ENCODE data around the gene RHBDF2. TPM values are rescaled to one million over a fixed set of nuclear protein-coding genes. Genes with fewer than 3 reads are reported as not detected.

The RHBDF2 gene
- total RNA-seq, 1 donor from 2014 or later, result 97.1 TPM

DNA sequence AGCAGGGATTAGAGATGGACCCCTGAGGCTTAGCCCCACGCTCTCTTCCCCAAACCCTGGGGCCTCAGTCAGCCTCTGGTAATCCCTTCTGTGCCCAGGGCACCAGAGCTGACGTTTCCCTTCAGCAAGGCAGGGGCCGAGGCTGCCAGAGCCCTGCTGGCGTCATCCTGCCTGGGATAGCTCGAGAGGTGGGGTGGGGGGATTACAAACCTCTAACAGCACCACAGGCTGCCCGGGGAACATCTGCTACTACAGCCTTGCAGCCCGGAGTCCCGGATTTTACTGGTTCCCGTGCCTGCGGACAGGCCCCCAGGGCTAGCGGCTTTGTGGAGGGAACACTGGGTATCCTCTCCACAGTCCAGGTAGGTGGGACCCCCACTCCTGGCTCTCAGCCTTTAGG lies 33.9 kb downstream of the RHBDF2 start, which contains the start of gene AANAT:
TSS of gene AANAT (plus strand) at position 238 of the 400 bp plus-strand sequence. CDS start 1,144 bp downstream, outside the sequence.
- intact Hi-C loops (cut with micrococcal nuclease), result no loop called here

- intact Hi-C loops (cut with micrococcal nuclease), result loop anchor here (1.0 kb wide), 6 partner anchors 13 to 158 kb away; partner anchors contain the start of genes RHBDF2 and UBE2O
These were observed 34.5 kb downstream of the RHBDF2 start for GRCh38 chr17:76466775-76467130.

DNA sequence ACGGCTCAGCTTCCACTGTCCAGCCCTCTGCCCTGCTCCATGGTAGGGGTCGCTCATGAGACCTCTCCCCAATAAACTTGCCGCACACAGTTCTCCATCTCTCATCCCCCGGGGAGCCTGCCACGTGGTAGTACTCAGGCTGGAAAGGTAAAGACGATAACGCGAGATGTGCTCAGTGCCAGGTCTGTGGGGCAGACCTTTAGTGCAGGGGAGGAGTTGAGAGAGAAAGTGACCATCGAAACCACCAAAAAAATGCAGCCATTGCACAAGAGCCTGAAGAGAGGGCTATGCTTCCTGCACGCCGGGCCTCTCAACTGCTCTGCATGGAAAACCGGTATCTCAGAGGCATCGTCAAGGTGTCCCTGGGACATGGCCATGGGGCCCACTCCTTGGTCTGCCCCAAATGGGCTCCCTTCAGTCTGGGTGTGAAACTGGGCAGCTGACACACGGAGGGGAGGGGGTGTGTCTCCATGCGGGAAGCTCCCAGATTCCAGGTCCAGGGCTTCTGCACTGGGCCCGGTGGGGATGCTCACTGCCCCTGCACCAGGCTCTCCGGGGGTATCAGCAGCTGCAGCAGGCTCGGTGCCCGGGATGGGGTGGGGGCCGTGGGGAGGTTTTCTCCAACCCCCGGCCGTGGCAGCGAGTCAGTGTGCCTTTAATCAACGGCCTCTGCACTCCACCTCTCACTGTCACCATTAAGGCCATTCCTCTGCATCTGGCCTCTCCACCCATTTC lies 38.5 kb downstream of the RHBDF2 start:
- intact Hi-C loops (cut with micrococcal nuclease), result no loop called here

GRCh38 chr17:76461765-76462555 lies 39.3 kb downstream of the RHBDF2 start:
- intact Hi-C loops (cut with micrococcal nuclease), result no loop called here

GRCh38 chr17:76459674-76460073 lies 41.5 kb downstream of the RHBDF2 start:
- intact Hi-C loops (cut with micrococcal nuclease), result loop anchor here (1.0 kb wide), 1 partner anchor 47 kb away; no protein-coding TSS in a partner anchor

DNA sequence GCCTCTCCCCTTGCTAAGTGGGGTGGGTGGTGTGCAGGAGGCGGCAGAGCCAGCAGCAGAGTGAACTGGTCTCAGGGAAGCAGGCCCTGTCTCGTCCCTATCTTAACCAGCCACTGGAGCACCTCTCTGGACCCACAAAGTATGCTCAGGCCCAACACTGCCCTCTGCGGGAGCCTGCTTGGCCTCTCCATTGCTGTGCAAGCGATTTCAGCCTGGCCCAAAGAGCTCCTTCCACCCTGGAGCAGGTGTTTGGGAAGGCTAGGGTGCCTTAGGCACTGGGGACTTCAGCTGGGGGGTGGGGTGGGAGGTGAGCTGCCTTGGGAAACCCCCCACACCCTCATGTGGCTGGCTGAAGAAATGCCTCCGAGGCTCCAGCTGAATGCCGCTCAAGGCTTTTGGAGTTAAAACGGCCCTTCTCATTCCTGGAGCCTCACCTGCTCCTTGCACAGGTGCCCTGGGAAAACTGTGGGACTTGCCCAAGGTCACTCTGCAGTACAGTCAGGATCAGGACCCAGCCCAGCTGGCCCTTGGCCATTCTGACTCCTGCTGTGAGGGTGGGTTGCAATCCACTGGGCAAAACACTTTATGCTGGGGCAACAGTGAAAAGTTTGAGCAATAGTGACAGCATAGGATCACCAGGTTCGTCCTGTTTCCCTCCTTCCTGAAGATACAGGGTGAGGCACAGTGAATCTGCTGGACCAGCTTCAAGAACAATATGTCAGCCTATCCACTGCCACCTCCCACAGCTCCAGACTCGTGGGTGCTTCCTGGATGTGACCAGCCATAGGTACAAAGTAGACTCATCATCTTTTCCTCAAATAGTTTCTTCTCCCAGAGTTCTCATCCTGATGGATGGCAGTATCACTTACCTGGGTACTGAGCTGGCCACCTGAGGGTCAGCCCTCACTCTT lies 42.4 kb downstream of the RHBDF2 start:
- intact Hi-C loops (cut with micrococcal nuclease), result loop anchor here (1.0 kb wide), 1 partner anchor 51 kb away; no protein-coding TSS in a partner anchor

DNA sequence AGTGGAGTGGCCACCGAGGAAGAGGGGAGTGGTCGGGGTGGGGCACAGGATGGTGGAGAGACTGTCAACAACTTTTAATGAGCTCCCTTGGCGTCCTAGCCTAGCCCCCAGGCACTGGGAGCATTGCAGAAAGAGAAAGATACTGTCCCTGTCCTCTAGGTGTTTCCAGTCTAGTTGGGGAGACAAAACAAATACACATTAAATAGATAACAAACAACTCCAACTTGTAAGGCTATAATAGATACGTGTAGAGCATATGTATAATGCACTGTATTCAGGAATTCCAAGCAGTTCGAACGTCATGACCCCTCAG lies 47.8 kb downstream of the RHBDF2 start:
- intact Hi-C loops (cut with micrococcal nuclease), result loop anchor here (1.0 to 2.0 kb wide), 10 partner anchors 13 to 598 kb away; partner anchors contain the start of genes ACOX1, JMJD6, METTL23 and RHBDF2

DNA sequence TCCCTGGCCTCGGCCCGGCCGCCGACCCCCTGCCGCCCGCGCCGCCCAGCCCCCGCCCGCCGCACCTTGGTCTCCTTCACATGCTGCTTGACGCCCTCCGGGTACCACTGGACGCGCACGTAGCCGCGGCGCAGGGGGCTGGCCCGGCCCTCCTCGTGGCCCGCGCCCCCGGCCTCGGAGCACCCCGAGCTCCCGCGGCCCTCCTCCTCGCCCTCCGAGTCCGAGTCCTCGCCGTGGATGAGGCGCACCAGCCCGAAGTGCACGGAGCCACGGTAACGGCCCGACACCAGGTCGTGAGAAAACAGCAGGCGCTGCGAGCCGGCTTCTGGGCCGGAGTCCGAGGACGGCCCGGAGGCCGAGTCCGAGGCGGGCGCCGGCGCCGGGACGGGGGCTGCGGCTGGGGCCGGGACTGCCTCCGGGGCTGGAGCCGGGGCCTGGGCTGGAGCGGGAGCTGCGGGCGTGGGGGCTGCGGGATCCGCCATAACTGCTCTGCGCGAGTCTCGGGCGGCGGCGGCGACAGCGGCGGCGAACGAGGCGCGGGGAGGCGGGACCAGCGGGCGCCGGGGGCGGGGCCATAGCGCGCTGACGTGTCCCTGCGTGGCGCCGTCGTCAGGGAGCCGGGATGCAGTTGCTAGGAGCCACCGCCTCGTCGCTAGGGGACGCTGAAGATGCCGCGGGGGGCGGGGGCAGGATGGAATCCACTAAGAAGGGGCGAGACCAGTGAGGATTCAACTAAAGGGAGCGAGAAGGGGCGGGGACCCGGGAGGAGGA lies 48.4 kb downstream of the RHBDF2 start, which contains the start of gene UBE2O:
TSS of gene UBE2O (minus strand) at position 493 of the 771 bp plus-strand sequence. CDS start at position 482, 11 bp downstream.
- intact Hi-C loops (cut with micrococcal nuclease), result loop anchor here (1.0 to 2.0 kb wide), 10 partner anchors 13 to 598 kb away; partner anchors contain the start of genes ACOX1, JMJD6, METTL23 and RHBDF2

GRCh38 chr17:76452127-76452659 lies 49.0 kb downstream of the RHBDF2 start:
- intact Hi-C loops (cut with micrococcal nuclease), result loop anchor here (2.0 kb wide), 3 partner anchors 67 to 275 kb away; partner anchors contain the start of genes JMJD6, METTL23 and SPHK1

DNA sequence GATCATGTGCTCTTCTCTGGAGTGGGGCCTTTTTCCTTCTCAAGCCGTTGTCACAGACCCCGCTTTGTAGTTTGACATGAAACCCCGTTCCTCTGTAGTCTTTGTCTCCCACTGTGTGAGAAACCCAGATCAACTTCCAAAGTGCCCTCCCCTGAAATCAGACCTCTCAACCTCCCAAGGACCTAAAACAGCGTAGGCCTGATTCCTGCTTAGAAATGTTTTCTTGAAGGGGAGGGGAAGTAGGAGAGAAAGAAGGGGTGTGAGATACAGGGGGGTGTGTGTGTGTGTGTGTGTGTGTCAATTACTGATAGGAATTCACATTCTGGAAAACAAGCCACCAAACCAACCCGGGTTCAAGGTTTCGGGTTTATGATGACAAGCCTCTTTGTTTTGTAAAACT lies 49.7 kb downstream of the RHBDF2 start:
- intact Hi-C loops (cut with micrococcal nuclease), result no loop called here

DNA sequence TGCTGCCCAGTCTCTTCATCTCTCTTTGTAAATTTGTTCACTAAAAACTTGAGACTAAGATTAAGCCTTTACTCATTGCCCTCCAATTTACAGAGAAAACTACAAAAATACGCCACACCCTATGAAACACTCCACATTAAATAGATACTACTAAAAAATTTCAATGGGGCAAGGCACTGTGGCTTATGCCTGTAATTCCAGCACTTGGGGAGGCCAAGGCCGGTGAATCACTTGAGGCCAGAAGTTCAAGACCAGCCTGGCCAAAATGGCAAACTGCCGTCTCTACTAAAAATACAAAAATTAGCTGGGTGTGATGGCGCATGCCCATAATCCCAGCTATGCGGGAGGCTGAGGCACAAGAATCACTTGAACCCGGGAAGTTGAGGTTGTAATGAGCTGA lies 52.1 kb downstream of the RHBDF2 start:
- intact Hi-C loops (cut with micrococcal nuclease), result no loop called here

DNA sequence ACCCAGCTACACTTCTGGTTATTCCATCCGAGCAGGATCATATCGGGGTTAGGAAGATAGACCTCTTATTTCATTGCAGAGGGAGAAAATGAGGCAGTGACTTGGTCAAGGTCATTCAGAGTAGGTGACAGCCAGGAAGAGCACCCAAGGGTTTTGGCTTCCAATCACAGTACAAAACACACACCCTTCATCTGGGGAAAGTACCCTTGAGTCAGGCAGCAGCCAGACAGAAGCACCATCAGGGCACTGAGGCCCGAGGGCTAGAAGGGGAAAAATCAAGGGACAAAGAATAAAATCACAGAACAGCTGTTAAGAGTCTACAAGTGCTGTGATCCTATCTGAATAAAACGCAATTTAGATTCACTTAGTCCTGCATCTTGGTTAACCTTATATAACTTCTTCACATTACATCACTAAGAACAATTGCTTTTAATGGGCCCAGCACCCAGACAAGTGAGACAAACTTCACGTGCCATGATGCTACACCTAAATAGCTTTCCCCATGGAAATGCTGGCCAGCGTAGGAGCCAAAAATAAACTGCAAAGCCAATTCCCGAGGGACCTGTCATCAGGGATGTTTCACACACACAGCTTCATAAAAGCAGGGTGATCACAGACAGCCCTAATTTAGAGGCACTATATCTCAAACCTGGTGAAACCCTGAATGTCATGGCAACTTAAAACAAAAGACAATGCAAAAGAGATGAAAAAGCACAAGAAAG lies 53.1 kb downstream of the RHBDF2 start:
- intact Hi-C loops (cut with micrococcal nuclease), result no loop called here

DNA sequence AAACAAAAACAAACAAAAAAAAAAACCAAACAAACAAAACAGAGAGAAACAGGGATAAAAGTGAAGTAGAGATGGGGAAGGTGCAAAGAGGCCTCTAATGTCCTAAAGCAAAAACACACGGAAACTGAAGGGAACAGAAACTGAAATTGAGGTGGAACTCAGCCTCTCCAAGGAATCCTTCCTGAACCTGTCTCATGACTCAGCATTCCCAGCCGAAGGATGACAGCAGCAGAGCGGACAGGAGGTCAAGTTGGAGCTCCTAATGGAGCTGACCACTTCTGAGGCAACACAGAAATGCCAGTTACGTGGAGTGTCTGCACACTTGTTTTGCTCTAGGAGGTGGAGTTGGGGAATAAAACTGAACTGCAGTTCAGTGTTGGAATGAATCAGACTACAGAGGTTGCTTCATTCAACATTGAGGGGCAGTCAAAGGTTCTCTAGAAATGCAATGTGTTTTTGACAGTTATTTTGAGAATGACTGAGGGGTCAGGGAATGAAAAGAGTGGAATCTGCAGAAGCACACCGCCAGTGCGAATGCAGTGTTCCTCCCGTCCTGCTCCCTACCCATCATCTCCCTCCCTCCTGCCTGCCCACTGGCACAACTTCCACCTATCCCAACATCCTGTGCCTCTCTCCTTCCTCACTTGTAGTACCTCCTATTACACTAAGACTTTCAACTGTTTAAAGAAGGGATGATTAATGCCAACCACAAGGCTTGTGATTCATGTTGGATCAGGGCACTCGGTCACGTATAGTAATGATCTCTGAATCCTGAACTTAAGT lies 54.6 kb downstream of the RHBDF2 start:
- intact Hi-C loops (cut with micrococcal nuclease), result no loop called here

- intact Hi-C loops (cut with micrococcal nuclease), result no loop called here
These were observed 55.4 kb downstream of the RHBDF2 start for GRCh38 chr17:76445697-76446448.

DNA sequence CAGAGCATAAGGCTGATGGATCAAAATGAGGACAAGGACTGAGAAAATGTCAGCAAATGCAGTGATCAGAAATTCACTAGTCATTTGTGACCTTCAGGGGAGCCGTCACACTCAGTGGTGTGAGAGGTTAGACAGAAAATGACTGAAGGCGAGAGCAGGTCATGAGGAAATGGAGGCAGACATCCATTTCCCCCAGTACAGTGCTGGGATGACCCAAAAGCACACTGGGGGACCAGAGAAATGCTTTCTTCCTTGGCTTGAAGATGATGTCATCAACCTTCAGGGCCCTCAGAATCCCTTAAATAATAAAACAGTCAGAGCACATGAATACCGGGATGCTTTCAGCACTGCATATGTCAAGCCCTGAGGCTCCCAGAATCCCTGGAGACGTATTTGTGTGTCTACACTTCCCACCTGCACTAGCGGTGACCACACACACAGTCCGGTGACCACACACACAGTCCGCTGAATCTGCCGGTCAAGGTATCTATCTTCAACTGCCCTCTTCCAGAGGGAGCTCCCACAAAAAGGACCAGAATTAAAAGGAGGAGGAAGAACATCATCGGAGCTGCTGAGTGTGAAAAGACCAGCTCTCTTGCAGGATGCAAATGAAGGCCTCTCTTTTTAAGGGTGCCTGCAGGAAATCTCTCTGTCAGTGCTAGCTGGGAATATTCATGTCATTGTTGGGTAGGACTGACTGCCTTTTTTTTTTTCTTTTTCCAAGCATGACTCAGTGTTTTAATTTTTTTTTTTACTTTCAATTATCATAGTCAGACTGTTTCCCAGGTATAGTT lies 56.5 kb downstream of the RHBDF2 start:
- intact Hi-C loops (cut with micrococcal nuclease), result no loop called here

GRCh38 chr17:76442341-76443338 lies 58.6 kb downstream of the RHBDF2 start:
- intact Hi-C loops (cut with micrococcal nuclease), result no loop called here
